Activated CD8-positive, alpha-beta T cell treated with anti-CD3 and anti-CD28 coated beads for 36 hours (primary cell): ENCODE data around the gene RNASE2. TPM values are rescaled to one million over a fixed set of nuclear protein-coding genes. Genes with fewer than 3 reads are reported as not detected.

ENCODE experiments used
- ATAC-seq: fragments of 200-7000 bp; cut with Tn5 transposase; one replicate; pipeline ENCODE4 v1.10.0; 2021; ENCODE audit warnings: mild to moderate bottlenecking, moderate library complexity
- CTCF ChIA-PET: fragments of 350-600 bp; sonication (Branson Sonifier 250); formaldehyde crosslinking; loops from one replicate; lab custom pipeline; 2021; ENCODE audit warnings: antibody characterized with exemption; lab: Charles Lee
- POLR2A ChIA-PET: fragments of 350-600 bp; sonication (Branson Sonifier 250); formaldehyde crosslinking; loops from one replicate; lab custom pipeline; 2021; ENCODE audit warnings: antibody characterized with exemption; lab: Charles Lee
- DNase-seq: peaks from one replicate; pipeline ENCODE4 v3.0.0-alpha.2; 2020
- H3K27ac Mint-ChIP-seq: one replicate; pipeline ENCODE4 v1.8.0; 2021; ENCODE audit warnings: mild to moderate bottlenecking, mixed read lengths
- H3K27me3 Mint-ChIP-seq: one replicate; pipeline ENCODE4 v1.8.0; 2021; ENCODE audit warnings: mixed read lengths
- H3K36me3 Mint-ChIP-seq: one replicate; pipeline ENCODE4 v1.8.0; 2021; ENCODE audit warnings: low read depth, mixed read lengths
- H3K4me1 Mint-ChIP-seq: one replicate; pipeline ENCODE4 v1.8.0; 2021; ENCODE audit warnings: low read depth, mixed read lengths
- H3K4me3 Mint-ChIP-seq: one replicate; pipeline ENCODE4 v1.8.0; 2021; ENCODE audit warnings: mild to moderate bottlenecking, moderate library complexity, mixed read lengths
- H3K9me3 Mint-ChIP-seq: one replicate; pipeline ENCODE4 v1.8.0; 2021; ENCODE audit warnings: mixed read lengths
- CTCF ChIP-seq: fragments of 200-600 bp; IDR thresholded peaks from one replicate; pipeline ENCODE4 v1.8.0; 2022; ENCODE audit warnings: antibody characterized with exemption, mild to moderate bottlenecking
- intact Hi-C: fragments of 100-400 bp; cut with micrococcal nuclease; formaldehyde crosslinking; loops from one replicate; pipeline ENCODE4 v1.10.0; 2022
- total RNA-seq, 2 experiments: library from RNA; stranded (reverse); gene quantifications; one replicate each; pipeline ENCODE4 v1.2.3, GENCODE V29; 2021

RNASE2 gene
- total RNA-seq, 2 experiments from 2014 or later = not detected

DNA sequence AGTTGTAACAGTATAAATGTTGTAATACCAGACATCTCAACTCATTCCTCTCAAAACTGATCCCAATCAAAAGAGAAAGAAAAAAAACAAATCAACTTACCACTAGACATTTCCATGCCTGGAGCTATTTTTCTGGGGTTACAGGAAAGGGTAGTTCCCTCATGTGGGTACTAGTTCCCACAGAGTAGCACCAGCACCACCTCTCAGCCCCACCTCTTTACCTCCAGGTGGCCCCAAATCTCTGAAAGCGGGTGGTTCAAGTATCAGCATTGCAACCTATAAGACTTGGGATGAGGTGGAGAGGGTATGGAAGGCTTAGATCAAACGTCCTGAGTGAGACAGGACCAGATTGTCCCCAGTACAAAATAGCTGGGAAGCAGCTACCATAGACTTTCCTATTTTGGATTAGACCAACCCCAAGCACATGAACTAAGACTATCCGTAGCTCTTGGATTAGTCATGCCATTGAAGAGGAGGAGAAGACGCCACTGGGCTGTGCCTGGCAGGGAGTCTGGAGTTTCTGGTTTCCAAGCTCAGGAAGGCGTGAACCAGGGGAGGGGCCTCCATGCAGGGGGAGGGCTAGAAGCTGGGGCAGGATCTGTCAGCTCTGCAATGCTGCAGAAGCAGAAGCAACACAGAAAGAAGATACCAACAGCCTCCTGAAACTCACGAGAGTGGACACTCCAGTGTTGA, 43.5 kb downstream of the RNASE2 start, which contains the start of gene SLC39A2:
TSS of gene SLC39A2 (plus strand) at position 620 of the 693 bp plus-strand sequence. CDS start 154 bp downstream, outside the sequence.
- no peaks in the 10 kb centered on the region for H3K27me3 Mint-ChIP-seq
- H3K27ac Mint-ChIP-seq = peak within 1 kb of the TSS; percentile 19
- peaks cover 29% of the 10 kb centered on the region for H3K36me3 Mint-ChIP-seq
- POLR2A ChIA-PET = interaction anchor here (0.6 to 1.7 kb wide), 4 partner anchors 9 to 90 kb away, joined by 3 to 4 read pairs (median 4); partner anchors contain the start of gene METTL17
- no peak within 1 kb of the TSS for H3K4me3 Mint-ChIP-seq
- H3K9me3 Mint-ChIP-seq = no peaks in the 10 kb centered on the region
- ATAC-seq (no peak), DNase-seq (no peak)
- no peak for TF ChIP-seq CTCF
- peaks cover 8% of the 10 kb centered on the region for H3K4me1 Mint-ChIP-seq
- CTCF ChIA-PET = interaction anchor here (1.2 to 12.6 kb wide), 8 partner anchors 17 to 105 kb away, joined by 3 to 208 read pairs (median 6); no protein-coding TSS in a partner anchor
- intact Hi-C loops = no loop called here

DNA sequence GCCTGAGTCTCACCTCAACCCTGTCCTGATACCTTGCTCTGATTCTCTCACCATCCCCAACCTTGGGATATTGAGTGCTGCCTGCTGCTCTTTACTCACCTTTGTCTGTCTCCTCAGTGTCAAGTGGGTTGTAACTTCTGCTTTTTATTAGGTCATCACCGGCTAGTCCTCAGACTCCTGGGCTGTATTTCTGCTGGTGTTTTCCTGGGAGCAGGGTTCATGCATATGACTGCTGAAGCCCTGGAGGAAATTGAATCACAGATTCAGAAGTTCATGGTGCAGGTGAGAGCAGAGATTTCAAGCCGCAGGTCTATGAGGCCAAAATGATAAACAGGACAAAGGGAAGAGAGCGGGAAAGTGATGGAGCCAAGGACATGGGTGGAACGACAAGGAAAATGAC, 44.3 kb downstream of the RNASE2 start:
- H3K9me3 Mint-ChIP-seq = no peaks in the 10 kb centered on the region
- no peaks in the 10 kb centered on the region for H3K27me3 Mint-ChIP-seq
- CTCF ChIA-PET = interaction anchor here (1.4 to 12.6 kb wide), 5 partner anchors 16 to 94 kb away, joined by 3 to 208 read pairs (median 7); no protein-coding TSS in a partner anchor
- no peak overlapping the region for H3K4me3 Mint-ChIP-seq
- H3K27ac Mint-ChIP-seq = no peak overlapping the region
- no peak for TF ChIP-seq CTCF
- ATAC-seq (no peak), DNase-seq (no peak)
- POLR2A ChIA-PET = interaction anchor here (1.0 to 1.7 kb wide), 3 partner anchors 10 to 90 kb away, joined by 3 to 4 read pairs (median 4); partner anchors contain the start of gene METTL17
- H3K4me1 Mint-ChIP-seq = peaks cover 7% of the 10 kb centered on the region
- H3K36me3 Mint-ChIP-seq = peaks cover 23% of the 10 kb centered on the region
- intact Hi-C loops = no loop called here

- ChIA-PET CTCF (interaction anchor here (1.3 to 12.6 kb wide), 2 partner anchors 14 to 29 kb away, joined by 3 to 208 read pairs; no protein-coding TSS in a partner anchor), POLR2A (no interaction called here)
- Mint-ChIP-seq H3K27ac (no peak overlapping the region), H3K36me3 (peaks cover 7% of the 10 kb centered on the region), H3K4me3 (no peak overlapping the region), H3K9me3 (no peaks in the 10 kb centered on the region), H3K27me3 (no peaks in the 10 kb centered on the region), H3K4me1 (peaks cover 3% of the 10 kb centered on the region)
- no peak for TF ChIP-seq CTCF
- DNase-seq (no peak), ATAC-seq (no peak)
- intact Hi-C loops = no loop called here
Measured at GRCh38 chr14:21001218-21001617, 45.9 kb downstream of the RNASE2 start.

DNA sequence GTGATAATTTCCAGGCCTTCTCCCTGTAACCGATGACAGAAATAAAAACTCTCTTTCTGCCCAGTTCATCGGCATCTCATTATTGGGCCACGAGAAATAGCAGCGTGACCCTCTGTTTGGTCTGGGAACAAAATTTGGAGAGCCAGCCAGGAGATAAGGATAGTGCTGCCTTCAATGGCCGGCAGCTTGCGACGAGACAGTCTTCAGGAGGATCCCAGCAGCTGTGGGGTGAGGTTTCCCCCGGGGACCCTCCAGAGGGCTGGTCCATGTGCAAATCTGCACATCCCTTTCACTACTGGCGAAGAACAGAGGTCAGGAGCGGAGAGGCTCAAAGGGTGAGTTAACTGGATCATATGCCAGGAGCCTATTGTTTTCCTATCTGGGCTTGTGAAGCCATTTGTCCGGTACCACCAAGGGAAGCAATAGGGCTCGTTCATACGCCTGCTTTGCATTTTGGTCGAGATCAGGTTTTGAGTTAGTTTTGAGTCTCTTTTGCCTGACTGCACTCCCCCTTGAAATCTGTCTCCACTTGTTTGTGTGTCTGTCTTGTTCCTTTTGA, 48.6 kb downstream of the RNASE2 start:
- Mint-ChIP-seq H3K9me3 (no peaks in the 10 kb centered on the region), H3K36me3 (no peaks in the 10 kb centered on the region), H3K4me3 (no peak overlapping the region), H3K27me3 (no peaks in the 10 kb centered on the region), H3K4me1 (no peaks in the 10 kb centered on the region), H3K27ac (no peak overlapping the region)
- ChIA-PET POLR2A (no interaction called here), CTCF (interaction anchor here (0.5 to 12.6 kb wide), 3 partner anchors 12 to 89 kb away, joined by 4 to 208 read pairs (median 5); no protein-coding TSS in a partner anchor)
- ATAC-seq = no peak
- no peak for TF ChIP-seq CTCF
- intact Hi-C loops = no loop called here
- no peak for DNase-seq

Other genes starting within 250 kb of the RNASE2 start
- not detected for gene EDDM3A, start 209.6 kb upstream of the RNASE2 start, total RNA-seq
- not detected for gene EDDM3B, start 187.1 kb upstream of the RNASE2 start, total RNA-seq
- under 1 TPM in 1 of 2 experiments, not detected in 1; 0.25 TPM for gene RNASE6, start 174.2 kb upstream of the RNASE2 start, total RNA-seq
- not detected for gene RNASE1, start 152.6 kb upstream of the RNASE2 start, total RNA-seq
- not detected for gene RNASE3, start 64.1 kb upstream of the RNASE2 start, total RNA-seq
- 10 to 100 TPM; 88.4 to 92.0 TPM for gene METTL17, start 34.5 kb downstream of the RNASE2 start, total RNA-seq
- not detected for gene SLC39A2, start 43.8 kb downstream of the RNASE2 start, total RNA-seq
- 1 to 10 TPM; 4.3 to 5.3 TPM for gene NDRG2, start 69.6 kb downstream of the RNASE2 start, total RNA-seq
- gene TPPP2, start 74.7 kb downstream of the RNASE2 start, total RNA-seq = not detected
- not detected for gene RNASE13, start 79.3 kb downstream of the RNASE2 start, total RNA-seq
- gene RNASE7, start 86.9 kb downstream of the RNASE2 start, total RNA-seq = not detected
- not detected for gene RNASE8, start 102.3 kb downstream of the RNASE2 start, total RNA-seq
- under 1 TPM; 0.18 to 0.23 TPM for gene ARHGEF40, start 114.8 kb downstream of the RNASE2 start, total RNA-seq
- 1 to 10 TPM; 7.2 to 8.2 TPM for gene ZNF219, start 143.2 kb downstream of the RNASE2 start, total RNA-seq
- not detected for gene TMEM253, start 145.6 kb downstream of the RNASE2 start, total RNA-seq
- gene OR5AU1, start 200.6 kb downstream of the RNASE2 start, total RNA-seq = under 1 TPM in 1 of 2 experiments, not detected in 1; 0.07 TPM